NCI-H748 treated with DMSO at 0.1 percent for 48 hours (cell line): ENCODE data around the gene FAM124A.

Experiments used
- DNase-seq: peaks from one replicate; lab custom pipeline; 2025; lab: John Stamatoyannopoulos, UW

The FAM124A gene

DNA sequence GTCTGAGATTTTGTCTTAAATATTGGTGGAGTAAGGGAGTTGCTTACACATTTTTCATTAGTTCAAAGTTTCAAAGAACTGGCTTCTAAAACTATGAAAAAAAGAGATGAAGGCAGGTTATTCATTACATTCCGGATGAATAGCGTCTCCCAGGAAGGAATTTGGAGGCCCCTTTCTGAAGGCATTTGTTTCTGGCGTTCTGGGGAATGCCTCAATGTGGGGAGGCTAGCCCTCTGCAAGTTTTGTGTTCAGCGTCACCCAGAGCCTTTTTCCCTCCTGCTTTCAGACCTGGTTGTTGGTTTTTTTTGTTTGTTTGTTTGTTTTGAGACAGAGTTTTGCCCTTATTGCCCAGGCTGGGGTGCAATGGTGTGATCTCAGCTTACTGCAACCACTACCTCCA, 21.0 kb downstream of the FAM124A start:
- no peak for DNase-seq

DNA sequence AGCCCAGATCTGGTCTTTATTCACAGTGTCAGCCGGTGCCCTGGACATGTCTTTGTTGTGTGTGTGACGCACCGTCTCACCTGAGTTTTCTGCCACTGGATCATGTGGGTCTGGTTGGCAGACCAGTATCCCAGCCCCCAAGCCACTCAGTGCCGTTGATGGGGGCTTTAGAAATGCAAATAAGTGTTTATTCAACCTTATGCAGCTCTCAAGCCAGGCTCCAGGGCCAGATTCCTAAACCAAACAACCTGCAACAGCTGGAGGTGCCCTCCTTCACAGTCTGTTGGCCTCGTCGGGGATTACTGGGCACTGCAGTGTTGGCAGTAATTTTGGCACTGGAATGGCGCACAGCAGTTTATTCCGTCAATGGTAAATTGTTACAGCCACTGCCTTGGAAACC, 21.6 kb downstream of the FAM124A start:
- no peak for DNase-seq

DNA sequence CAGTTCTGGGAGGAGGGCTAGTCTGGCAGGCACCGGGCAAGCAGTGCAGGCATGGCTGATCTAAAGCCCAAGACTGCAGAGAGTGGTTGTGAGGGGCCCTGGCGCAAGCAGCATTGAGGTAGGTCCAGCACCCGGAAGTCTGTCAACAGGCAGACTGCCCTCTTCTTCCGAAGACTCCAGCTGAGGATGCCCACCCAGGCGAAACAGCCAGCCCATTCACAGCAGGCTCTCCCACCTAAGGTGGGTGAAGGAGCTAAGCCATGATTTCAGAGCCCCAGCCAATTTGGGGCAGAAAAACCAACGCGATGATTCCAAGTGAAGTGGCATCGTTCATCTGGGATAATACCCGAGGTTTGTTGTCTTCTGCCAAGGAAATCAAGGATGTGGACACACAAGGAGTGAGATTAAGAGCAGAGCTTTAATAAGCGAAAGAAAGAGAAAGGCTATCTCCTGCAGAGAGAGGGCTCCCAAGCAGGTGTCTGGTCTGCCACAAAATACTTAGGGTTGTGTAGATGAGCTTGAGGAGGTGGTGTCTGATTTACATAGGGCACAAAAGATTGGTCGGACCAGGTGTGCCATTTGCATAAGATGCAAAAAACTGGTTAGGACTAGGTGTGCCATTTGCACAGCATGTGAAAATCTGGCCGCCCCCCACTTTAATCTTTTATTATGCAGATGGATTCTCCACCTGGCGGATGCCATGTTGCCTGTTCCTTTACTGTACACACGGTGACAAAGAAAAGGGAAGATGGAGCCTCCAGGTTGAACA, 22.6 kb downstream of the FAM124A start:
- no peak for DNase-seq

DNA sequence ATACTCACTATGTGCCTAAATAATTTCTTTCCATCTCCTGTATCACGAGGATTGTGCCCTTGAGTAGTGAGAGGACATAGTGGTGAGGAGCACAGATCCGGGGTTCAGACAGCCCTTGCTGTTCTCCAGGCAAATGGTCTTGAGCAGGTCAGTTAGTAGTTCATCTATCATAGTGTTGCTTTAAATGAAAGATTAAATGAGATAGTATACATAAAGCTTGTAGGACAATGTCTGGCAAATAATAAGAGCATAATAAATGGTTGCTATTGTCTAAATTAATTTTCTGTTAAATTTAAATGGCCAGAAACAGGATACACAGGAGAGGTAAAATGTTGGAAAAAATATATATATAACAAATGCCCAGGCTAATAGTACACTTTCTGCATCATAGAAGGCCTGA, 23.4 kb downstream of the FAM124A start:
- DNase-seq, result no peak

DNA sequence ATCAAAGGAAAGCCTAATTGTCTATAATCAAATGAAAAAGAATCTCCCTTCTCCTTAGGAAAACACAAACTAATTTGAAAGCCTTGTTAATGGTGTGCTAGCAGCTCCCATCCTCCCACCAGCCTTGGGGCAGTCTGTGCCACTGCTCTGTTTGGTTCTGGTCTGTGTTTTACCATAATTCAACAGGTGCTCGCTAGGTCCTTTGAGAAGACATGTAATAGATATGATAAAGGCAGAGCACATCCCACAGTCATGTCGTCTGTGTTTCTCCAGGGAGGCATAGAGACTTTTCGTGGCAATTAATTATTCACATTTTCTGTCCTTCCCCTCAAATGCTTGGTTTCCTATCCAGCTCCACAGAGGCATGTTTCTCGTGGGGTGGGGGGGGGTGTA, 23.8 kb downstream of the FAM124A start:
- DNase-seq, result no peak

DNA sequence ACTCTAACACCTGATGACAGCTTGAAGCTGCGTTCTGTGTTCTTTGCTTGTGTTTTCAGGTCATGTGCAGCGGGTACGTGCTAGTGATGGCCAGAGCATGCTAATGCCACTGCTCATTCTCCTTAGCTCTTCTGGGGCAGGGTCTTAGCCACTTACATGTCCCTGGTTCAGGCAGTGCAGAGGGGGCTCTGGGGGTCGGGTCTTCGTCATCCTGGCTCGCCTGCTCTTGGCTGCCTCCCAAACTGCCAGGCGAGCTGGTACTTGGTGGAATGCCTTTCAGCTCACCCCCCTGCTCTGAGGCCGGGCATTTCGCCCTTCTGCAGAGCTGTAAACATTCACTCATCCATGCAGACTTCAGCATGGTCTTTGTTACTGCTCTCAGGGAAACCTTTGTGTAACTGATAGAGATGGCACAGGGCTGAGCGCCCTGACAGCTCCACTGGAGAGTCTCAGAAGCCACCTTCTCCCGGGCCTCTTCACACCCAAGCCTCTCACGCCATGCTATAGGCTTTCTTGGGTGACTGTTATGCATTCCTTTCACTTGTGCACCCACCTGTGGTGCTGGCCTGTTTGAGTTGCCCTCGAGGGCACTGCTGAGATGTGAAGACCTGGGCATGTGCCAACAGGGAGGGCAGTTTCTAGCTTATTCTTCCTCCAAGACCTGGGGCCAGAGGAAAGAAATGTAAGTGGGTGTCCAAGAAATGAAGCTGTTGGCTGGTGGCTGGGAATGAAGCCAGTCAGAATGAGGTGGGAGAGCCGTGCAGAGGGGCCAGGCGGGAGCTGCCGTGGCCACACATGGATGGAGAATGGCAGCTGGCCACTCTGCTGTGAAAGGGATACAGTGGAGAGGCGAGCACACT, 24.4 kb downstream of the FAM124A start:
- no peak for DNase-seq

DNA sequence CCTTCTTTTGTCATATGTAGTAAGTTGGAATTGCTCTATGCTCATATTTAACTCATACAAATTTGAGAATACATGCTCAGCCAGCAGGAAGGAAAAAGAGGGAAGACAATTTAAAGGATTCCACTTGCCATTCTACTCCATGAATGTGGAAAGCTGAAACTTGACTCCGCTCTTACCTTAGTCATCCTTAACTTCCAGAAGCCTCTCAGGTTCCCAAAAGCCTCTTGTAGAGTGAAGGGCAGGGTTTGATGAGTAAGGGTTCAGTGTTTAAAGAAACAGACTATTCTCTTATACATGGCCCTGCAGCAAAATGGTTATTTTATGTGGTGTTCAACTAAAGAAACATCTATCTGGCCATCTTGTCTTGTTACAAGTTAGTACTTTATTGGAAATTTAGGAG, 27.1 kb downstream of the FAM124A start:
- DNase-seq, result no peak

DNA sequence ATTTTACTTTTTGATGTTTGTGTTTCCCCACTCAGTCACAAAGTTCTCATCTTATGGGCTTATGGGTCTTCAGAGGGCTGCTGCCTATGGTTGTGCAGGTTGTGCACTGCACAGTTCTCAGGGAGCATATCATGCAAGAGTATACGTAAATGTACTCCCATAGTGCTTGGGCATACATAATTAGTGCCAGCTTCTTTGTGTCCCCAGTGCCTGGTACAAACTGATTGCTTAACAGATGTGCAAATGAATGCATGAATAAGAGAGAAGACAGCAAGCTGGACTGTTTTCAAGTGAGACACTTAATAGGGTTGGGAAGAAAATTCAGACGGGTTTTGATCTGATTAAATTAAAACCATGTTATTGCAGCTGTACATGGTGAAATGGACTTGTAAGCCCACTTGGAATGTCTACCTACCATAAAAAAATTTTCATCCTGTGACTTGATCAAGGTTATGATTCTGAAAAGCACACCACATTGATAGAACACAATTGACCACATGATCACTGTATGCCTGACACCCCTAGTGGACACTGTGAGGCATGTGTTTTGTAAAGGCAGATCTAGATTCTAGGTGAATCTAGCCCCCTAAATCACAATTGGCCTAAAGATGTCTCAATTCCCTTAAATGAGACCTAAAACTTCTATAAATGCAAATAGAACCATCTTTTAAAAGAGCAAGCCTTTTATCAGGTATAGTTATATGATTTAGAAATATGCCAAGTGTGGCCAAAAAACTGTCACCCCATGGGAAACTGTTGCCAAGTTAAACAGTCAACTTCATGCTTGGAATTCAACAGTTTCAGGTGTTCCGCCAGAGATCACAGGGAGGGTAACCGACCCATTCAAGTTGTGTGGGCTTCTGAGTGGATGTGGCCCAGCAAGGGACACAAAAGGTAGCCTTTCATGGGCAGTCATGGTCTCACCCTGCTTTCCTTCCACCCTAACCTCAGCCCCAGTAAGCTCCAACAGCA, 27.9 kb downstream of the FAM124A start:
- DNase-seq, result no peak

DNA sequence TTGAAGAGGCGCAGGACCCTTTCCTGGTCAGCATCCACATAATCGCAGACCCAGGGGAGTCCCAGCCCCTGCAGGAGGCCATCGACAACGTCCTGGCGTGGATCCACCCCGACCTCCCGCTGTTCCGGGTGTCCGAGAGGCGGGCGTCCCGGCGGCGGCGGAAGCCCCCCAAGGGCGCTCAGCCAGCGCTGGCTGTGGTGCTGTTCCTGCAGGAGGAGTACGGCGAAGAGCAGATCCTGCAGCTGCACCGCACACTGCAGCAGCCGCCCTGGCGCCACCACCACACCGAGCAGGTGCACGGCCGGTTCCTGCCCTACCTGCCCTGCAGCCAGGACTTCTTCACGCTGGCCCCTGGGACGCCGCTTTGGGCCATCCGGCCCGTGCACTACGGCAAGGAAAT, 29.3 kb downstream of the FAM124A start:
- DNase-seq, result no peak

DNA sequence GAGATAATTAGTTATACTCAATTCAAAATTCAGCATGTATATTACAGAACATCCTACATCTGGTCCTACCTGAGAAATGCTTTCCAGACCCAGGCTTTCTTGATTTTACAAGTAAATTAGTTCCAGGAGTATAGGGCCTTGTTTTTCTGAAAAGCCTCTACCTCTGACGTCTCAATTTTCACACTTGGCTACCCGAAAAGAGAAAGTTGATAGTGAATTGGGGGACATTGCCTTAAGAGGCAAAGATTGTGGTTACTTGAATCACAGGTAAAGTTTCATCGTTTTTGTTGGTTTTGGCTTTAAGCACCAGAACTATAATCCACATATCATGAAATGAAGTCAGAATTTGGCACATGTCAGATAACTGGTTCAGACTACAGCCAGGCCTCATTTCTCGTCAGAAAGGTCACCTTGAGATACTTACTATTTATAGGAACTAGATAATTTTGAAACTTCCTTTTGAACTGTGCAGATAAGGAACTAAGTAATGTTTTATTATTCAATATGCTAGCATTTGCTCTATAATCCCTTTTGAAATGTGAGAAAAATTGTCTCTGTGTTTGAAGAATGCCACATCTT, 30.8 kb downstream of the FAM124A start:
- DNase-seq, result no peak

DNA sequence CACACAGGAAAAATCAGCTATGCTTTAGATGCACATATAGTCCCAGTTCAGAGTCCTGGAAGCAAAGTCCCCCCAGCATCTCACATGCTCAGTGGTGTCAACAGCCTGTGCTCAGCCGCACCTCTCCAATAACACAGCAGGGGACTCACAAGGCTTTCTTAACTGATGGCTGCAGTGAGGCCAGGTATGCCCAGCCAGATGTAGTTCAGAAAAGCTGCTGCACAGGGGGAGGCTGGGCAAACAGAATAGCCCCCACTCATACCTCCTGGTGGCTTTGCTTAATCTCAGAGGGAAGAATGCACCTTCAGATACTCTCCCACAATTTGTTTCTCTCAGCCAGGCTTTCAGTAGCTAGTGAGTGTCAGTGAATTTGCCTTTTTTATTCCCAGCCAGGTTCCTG, 33.4 kb downstream of the FAM124A start:
- no peak for DNase-seq

DNA sequence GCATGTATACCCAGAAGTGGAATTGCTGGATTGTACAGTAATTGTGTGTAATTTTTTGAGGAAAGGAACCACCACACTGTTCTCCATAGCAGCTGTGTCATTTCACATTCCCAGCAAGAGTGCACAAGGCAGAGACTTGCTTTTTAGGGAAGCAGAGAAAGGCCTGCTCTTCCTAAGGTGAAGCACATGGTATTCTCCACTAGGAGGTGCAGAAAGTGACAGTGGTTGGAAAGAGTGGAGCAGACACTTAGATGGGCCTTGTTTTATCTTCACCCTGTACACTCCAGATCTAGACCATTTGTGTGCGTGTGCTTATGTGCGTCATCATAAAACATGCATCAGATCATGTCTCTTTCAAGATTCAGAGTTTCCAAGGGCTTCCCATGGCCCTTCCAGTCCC, 35.0 kb downstream of the FAM124A start:
- no peak for DNase-seq

DNA sequence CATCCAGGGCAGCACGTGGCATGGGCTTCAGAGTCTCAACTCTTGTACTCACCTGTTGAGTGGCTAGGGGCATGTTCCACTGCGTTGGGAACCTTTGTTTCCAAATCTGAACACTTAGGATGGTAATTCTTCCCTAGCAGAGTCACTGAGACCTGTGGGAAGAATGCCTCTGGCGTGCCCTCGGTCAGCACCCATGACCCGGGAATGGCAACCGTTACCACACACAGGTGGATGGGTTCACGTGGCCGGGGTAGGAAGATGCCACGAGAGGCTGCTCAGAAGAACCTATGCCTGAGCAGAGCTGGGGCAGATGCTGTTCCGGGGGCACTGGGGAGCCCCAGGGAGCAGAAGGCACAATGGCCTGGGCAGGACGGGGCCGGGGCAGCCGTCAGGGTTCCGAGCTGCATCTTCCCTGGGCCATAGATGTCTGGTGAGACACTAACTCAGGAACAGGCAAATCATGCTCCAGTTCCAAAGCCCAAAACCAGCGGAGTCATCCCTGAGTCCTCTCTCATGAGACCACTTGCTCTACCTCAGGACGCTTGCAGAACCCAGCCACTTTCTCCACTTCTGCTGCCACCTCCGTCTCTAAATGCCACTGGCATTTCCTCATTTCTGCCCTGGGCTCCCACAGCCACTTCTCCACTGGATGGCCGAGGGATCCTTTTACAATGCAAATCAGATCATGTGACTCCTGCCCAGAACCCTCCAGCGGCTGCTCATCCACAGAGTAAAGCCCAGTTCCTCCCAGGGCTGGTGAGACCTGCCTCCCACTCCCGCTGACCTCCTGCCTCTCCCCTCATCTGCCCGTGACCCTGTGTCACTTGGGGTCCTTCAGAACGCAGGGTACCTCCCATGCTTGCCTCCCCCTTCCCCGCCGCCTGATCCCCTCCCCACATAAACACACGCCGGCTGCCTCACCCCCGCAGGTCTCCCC, 36.7 kb downstream of the FAM124A start:
- no peak for DNase-seq

DNA sequence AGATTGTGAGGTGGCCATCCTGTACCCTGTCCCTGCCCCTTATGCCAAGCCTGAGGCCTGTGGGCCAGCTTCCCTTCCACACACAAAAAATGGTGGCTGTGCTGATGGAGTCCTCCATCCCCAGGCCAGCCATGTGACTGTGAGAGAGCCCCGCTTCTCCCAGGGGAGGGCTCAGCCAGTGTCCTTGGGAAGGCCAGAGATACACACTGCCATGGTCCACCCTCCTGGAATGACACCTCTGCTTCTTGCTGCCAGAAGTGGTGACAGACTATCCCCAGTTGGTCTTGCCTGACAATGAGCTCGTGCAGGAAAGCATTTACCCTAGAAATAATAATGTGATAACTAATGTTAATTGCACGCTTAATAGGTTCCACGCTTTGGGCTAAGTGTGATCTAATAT, 38.0 kb downstream of the FAM124A start:
- no peak for DNase-seq

DNA sequence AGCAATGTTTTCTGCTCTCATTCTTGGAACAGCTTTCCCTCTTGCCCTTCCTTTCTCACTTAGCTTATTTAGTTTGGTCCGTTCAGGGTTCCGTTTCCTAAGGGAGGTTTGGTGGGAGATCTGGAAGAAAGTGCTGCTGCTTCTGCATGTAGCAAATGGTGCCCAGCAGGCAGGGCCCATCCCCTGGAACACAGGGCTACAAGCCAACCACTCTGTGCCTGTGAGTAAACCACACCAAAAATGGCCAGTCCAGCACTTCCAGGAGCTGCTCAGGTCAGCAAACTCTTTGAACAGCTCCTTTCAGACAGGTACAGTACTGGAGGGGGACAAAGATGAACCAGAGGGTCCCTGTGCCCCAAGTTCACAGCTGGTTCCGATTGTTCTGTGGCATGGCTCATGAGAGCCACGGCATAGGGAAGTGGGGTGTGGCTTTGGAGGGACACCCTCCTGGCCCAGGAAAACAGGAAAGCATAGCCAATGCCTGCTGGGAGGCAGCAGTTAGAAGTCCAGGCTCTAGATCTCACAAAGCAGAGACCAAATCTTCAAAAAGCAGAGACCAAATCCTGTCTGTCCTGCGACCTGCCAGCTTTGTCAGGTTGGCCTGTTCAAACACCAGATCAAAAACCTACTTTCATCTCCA, 39.5 kb downstream of the FAM124A start:
- no peak for DNase-seq

DNA sequence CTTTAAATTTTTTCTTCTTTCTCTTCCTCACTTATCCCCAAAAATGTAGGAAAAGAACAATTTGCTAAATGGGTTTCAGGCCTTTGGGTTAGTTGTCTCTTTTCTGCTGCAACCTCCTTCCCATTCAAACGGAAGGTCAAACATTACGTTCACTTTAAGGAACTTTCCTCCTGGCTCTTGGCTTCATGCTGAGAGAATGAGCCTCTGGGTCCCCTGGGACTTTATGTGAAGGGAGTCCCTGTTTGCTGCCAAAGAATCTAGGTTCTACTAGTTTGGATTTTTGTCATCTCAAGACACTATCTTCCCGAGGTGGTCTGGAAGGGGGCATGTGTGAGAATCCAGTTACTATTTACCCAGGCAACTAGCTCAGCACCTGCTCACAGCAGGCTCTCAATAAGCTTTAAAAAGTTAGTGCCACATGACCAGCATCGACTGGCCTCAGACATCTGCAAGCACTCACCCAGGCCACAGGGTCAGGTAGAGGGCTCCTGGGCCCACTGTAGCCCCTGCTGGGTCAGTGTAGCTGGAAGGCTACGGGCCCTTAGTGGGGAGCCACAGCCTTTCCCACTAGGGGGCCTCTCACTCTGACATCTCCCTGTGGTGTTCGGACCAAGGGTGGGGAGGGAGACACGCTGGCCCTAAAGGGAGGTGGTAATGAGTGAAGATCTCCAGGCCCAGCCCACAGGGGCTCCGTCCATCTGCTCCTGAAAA, 40.5 kb downstream of the FAM124A start:
- DNase-seq, result no peak

DNA sequence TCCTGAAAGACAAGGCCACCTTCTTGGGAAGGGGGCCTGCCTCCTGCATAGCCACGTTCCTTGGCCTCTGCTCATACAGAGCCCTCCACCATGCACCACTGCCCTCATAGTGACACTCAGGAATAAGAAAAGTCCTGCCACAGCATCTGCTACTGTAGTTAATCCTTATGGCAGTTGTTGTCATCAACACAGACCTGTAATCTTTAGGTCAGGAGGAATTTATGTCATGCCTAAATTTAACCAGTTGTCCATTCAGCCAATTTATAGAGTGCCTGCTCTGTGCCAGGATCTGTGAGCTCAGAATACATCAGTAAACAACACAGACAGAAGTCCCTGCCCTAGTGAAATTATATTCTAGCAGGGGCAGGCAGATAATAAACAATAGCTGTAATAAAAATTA, 44.4 kb downstream of the FAM124A start:
- DNase-seq, result no peak

DNA sequence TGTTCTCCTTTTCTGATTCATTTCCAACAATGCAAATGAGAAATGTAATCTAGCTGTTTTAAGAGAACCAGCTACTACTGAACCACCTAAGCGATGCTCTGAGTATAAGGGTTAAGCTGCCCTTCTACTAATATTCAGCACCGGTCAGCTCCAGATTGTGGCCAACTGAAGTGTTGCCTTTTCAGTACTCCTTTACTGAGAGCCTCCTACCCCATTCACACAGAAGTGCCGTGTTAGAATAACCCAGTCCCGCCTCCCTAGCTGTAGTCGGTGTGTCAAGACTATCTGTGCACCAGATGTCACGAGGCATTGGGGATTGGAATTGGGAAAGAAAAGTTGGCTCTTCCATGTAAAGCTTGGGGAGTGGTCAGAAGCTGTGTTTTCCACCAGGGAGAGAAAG, 45.4 kb downstream of the FAM124A start:
- DNase-seq, result no peak

DNA sequence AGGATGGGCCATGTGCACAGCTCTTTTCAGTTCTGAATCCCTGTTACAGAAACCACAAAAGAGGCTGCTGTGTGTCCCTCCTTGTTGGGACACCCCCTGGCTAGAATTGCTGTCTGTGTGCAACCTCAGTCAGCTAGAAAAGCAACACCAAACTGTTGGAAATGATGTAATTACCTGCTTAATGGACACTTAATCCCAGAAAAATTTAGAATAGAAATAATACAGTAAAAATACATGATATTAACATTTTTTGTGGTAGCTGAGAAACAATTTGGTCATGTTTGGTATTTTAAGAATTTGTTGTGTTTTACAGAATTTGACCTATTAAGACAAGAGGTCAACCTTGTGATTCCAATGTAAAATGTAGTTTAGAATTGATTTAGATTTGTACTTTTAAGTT, 46.8 kb downstream of the FAM124A start:
- DNase-seq, result no peak
